OCI-LY1 (cell line): Measurements from ENCODE around the gene ANKHD1.

Source experiments
- H2AFZ ChIP-seq: fragments of 200-600 bp; sonication (generic), shearing (Covaris generic); 2 replicates; pipeline ENCODE4 v1.6.0; 2014; ENCODE audit warnings: antibody characterized with exemption, mild to moderate bottlenecking, low read length
- H3F3A ChIP-seq: fragments of 200-600 bp; sonication (generic), shearing (Covaris generic); 2 replicates; pipeline ENCODE4 v1.6.0; 2014; ENCODE audit warnings: mild to moderate bottlenecking, antibody characterized with exemption, low read length, moderate library complexity; ENCODE audit not compliant: insufficient read depth
- H3K27ac ChIP-seq: fragments of 200-600 bp; sonication (generic); 2 replicates; pipeline ENCODE4 v1.5.1; 2014; ENCODE audit warnings: low read length, mixed run types, mild to moderate bottlenecking, low read depth; ENCODE audit not compliant: poor library complexity, severe bottlenecking
- H3K27me3 ChIP-seq: fragments of 200-600 bp; sonication (generic); 2 replicates; pipeline ENCODE4 v1.6.0; 2014; ENCODE audit warnings: antibody characterized with exemption, mild to moderate bottlenecking, low read length, moderate library complexity; ENCODE audit not compliant: insufficient read depth
- H3K36me3 ChIP-seq: fragments of 200-600 bp; sonication (generic); 2 replicates; pipeline ENCODE4 v1.6.1; 2014; ENCODE audit warnings: mild to moderate bottlenecking, antibody characterized with exemption, low read length, moderate library complexity, mixed read lengths; ENCODE audit not compliant: insufficient read depth
- H3K4me1 ChIP-seq: fragments of 200-600 bp; sonication (generic); 2 replicates; pipeline ENCODE4 v1.5.1; 2014; ENCODE audit warnings: mild to moderate bottlenecking, low read length, moderate library complexity; ENCODE audit not compliant: insufficient read depth, severe bottlenecking
- H3K4me2 ChIP-seq: fragments of 200-600 bp; sonication (generic), shearing (Covaris generic); 2 replicates; pipeline ENCODE4 v1.6.1; 2014; ENCODE audit warnings: low read length
- H3K4me3 ChIP-seq: fragments of 200-600 bp; sonication (generic); 2 replicates; pipeline ENCODE4 v1.5.1; 2014; ENCODE audit warnings: low read length, low read depth, mild to moderate bottlenecking, mixed read lengths; ENCODE audit not compliant: poor library complexity, severe bottlenecking
- H3K79me2 ChIP-seq: fragments of 200-600 bp; shearing (Covaris generic); 2 replicates; pipeline ENCODE4 v1.6.1; 2016; ENCODE audit warnings: mixed run types, low read length, mixed read lengths; ENCODE audit not compliant: insufficient read depth
- H3K9ac ChIP-seq: fragments of 200-600 bp; sonication (generic), shearing (Covaris generic); 2 replicates; pipeline ENCODE4 v1.6.1; 2014; ENCODE audit warnings: mild to moderate bottlenecking, low read length, mixed read lengths
- H3K9me2 ChIP-seq: fragments of 200-600 bp; sonication (generic), shearing (Covaris generic); 2 replicates; pipeline ENCODE4 v1.6.1; 2014; ENCODE audit warnings: low read depth, mild to moderate bottlenecking, low read length, mixed read lengths
- H3K9me3 ChIP-seq: fragments of 200-600 bp; shearing (Covaris generic); 2 replicates; pipeline ENCODE4 v1.6.1; 2014; ENCODE audit warnings: low read length, mixed read lengths
- H4K20me1 ChIP-seq: fragments of 200-600 bp; sonication (generic), shearing (Covaris generic); 2 replicates; pipeline ENCODE4 v1.6.0; 2016; ENCODE audit warnings: mild to moderate bottlenecking, low read length; ENCODE audit not compliant: insufficient read depth
- EZH2 ChIP-seq: fragments of 200-600 bp; sonication (generic), shearing (Covaris generic); IDR thresholded peaks from 2 replicates; pipeline ENCODE4 v1.8.0; 2017; ENCODE audit warnings: borderline replicate concordance, mixed run types, mild to moderate bottlenecking, antibody characterized with exemption, low read length, moderate library complexity, mixed read lengths
- TF ChIP-seq, protein P1 (sequence below): fragments of 200-600 bp; sonication (generic), shearing (Covaris generic); IDR thresholded peaks from 2 replicates; pipeline ENCODE4 v1.5.1; 2017; ENCODE audit warnings: mild to moderate bottlenecking, antibody characterized with exemption, low read length, moderate library complexity, mixed read lengths

ANKHD1 gene

DNA sequence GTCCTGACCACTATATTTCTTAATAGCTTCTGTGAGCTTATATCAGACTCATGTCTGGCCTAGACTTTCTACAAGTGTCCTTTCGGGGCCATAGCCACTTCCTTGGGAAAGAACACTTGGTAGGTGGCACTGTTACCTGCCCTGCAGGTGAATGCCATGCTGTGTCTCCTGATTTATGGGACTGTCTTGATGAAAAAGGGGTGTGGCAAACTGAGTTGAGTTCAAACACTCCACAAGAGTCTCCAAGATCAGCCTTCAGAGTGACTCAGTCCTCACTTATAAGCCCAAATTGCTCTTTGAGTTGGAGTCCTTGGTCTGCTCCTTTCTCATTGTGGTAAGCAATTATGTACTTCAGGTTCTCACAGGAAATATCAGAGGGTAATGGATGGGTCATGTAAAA, 9.9 kb upstream of the ANKHD1 start:
- Histone ChIP-seq H3K4me1 (no peaks in the 10 kb centered on the region), H3K27ac (no peak overlapping the region), H2AFZ (no peak overlapping the region), H3K9ac (no peak overlapping the region), H3K27me3 (no peaks in the 10 kb centered on the region), H3K4me3 (no peak overlapping the region), H3K9me2 (no peaks in the 10 kb centered on the region), H3F3A (no peaks in the 10 kb centered on the region), H3K79me2 (no peaks in the 10 kb centered on the region), H3K4me2 (no peak overlapping the region), H4K20me1 (no peaks in the 10 kb centered on the region), H3K9me3 (no peaks in the 10 kb centered on the region), H3K36me3 (no peaks in the 10 kb centered on the region)
- TF ChIP-seq EZH2, result no peak
- TF ChIP-seq, protein P1, sequence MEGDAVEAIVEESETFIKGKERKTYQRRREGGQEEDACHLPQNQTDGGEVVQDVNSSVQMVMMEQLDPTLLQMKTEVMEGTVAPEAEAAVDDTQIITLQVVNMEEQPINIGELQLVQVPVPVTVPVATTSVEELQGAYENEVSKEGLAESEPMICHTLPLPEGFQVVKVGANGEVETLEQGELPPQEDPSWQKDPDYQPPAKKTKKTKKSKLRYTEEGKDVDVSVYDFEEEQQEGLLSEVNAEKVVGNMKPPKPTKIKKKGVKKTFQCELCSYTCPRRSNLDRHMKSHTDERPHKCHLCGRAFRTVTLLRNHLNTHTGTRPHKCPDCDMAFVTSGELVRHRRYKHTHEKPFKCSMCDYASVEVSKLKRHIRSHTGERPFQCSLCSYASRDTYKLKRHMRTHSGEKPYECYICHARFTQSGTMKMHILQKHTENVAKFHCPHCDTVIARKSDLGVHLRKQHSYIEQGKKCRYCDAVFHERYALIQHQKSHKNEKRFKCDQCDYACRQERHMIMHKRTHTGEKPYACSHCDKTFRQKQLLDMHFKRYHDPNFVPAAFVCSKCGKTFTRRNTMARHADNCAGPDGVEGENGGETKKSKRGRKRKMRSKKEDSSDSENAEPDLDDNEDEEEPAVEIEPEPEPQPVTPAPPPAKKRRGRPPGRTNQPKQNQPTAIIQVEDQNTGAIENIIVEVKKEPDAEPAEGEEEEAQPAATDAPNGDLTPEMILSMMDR, result no peak

DNA sequence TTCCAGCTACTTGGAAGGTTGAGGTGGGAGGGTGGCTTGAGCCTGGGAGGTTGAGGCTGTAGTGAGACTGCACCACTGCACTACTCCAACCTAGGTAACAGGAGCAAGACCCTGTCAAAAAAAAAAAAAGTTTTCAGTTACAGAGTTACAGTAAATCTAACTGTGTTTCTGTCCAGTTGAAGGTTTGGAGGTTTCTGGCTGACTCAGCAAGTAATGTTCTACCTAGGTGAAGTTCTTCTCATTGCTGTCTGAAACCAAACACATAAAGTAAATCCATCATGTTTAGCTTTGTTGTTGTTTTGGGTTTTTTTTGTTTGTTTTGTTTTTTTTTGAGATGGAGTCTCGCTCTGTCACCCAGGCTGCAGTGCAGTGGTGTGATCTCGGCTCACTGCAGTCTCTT, 7.9 kb upstream of the ANKHD1 start:
- Histone ChIP-seq H3K9ac (no peak overlapping the region), H3K4me2 (no peak overlapping the region), H3K9me3 (no peaks in the 10 kb centered on the region), H3K36me3 (no peaks in the 10 kb centered on the region), H3K79me2 (peaks cover 5% of the 10 kb centered on the region; the same call in 1 of the 2 replicates), H3F3A (no peaks in the 10 kb centered on the region), H4K20me1 (no peaks in the 10 kb centered on the region), H2AFZ (no peak overlapping the region), H3K9me2 (no peaks in the 10 kb centered on the region), H3K4me1 (no peaks in the 10 kb centered on the region), H3K27ac (no peak overlapping the region), H3K4me3 (no peak overlapping the region), H3K27me3 (no peaks in the 10 kb centered on the region)
- TF ChIP-seq, protein P1, result no peak
- TF ChIP-seq EZH2, result no peak

DNA sequence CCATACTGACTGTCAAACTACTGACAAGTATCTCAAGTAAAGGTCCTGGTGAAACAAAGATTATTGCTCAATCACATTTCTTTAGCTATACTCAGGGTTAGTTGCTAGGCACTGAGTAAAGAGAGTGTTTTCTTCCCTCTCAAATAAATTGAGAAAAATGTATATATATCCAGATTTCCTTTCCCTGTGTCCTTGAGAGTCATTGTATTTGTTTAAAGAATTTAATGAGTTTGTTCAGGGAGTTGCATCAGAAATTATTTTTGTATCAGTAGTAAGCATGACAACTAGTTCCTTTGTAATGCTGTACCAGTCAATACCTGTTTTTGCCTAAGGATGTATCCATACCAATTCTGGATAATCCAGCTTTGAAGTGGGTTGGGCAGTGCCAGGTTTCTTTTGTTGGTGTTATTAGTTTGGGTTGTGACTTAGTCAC, 3.2 kb upstream of the ANKHD1 start:
- Histone ChIP-seq H3K4me3 (no peak overlapping the region), H3K79me2 (peaks cover 31% of the 10 kb centered on the region), H3K4me2 (no peak overlapping the region), H2AFZ (no peak overlapping the region), H4K20me1 (no peaks in the 10 kb centered on the region), H3F3A (no peaks in the 10 kb centered on the region), H3K27me3 (no peaks in the 10 kb centered on the region), H3K4me1 (peaks cover 17% of the 10 kb centered on the region), H3K9me2 (no peaks in the 10 kb centered on the region), H3K9me3 (no peaks in the 10 kb centered on the region), H3K9ac (no peak overlapping the region), H3K36me3 (no peaks in the 10 kb centered on the region), H3K27ac (no peak overlapping the region)
- no peak for TF ChIP-seq EZH2
- TF ChIP-seq, protein P1, result no peak
